Adrenal gland (tissue), 5 donors: ENCODE results near the gene TMEM150C.

ENCODE experiments used
- CTCF ChIP-seq, 6 experiments: fragments of 450-650 bp in 4 of 6; fragments of 200-600 bp in 2 of 6; sonication (generic) in 1 of 6; IDR thresholded peaks; 1 replicate in 5 of 6; 2 replicates in 1 of 6; pipeline versions ENCODE4 v1.5.1 to v1.8.0; 2016 to 2021; ENCODE audit warnings: antibody characterized with exemption in 6 of 6, mild to moderate bottlenecking in 2 of 6, moderate library complexity in 1 of 6
- POLR2A ChIP-seq, 2 donors: fragments of 450-650 bp; IDR thresholded peaks; one replicate each; pipeline ENCODE4 v1.6.1; 2017; ENCODE audit warnings: antibody characterized with exemption in 2 of 2, mild to moderate bottlenecking in 2 of 2, moderate library complexity in 1 of 2
- donor health status: DM: no; HTN: no; CAD: no.

GRCh38 chr4:82559735-82560120, 2.1 kb downstream of the TMEM150C start:
- TF ChIP-seq CTCF (IDR thresholded peaks at IDR 0.05), result no peak
- no peak for TF ChIP-seq POLR2A (IDR thresholded peaks at IDR 0.05)
